T-helper 1 cell (primary cell): ENCODE results near the gene ARHGAP45.

Experiments
- DNase-seq, 5 donors: peaks; one replicate each; pipeline ENCODE4 v3.0.0-alpha.2; 2012 to 2020

ARHGAP45 gene

GRCh38 chr19:1136201-1136600 lies 69.2 kb downstream of the ARHGAP45 start:
- DNase-seq: no peak
